GM12878 (cell line): ENCODE measurements around the gene CBX7. TPM values are rescaled to one million over a fixed set of nuclear protein-coding genes. Genes with fewer than 3 reads are reported as not detected.

Source experiments
- BHLHE40 ChIP-seq, 2 experiments: fragments of 450-650 bp in 1 of 2; IDR thresholded peaks; 2 replicates each; pipeline ENCODE4 v1.6.1; 2011 to 2017; ENCODE audit warnings: low read depth in 2 of 2, borderline replicate concordance in 1 of 2, improper control_type of control experiment in 1 of 2, low read length in 1 of 2, mild to moderate bottlenecking in 1 of 2
- EED ChIP-seq: sonication (generic); IDR thresholded peaks from 2 replicates; pipeline ENCODE4 v1.6.1; 2016; ENCODE audit warnings: antibody characterized with exemption, low read depth
- EGR1 ChIP-seq, 2 experiments: IDR thresholded peaks; 1 replicate in 1 of 2; 2 replicates in 1 of 2; pipeline ENCODE4 v1.6.1; 2011 to 2012; ENCODE audit warnings: low read depth in 2 of 2, low read length in 2 of 2, borderline replicate concordance in 1 of 2, mild to moderate bottlenecking in 1 of 2, moderate library complexity in 1 of 2
- FOXM1 ChIP-seq: IDR thresholded peaks from 2 replicates; pipeline ENCODE4 v1.6.1; 2012; ENCODE audit warnings: low read depth, mild to moderate bottlenecking, inconsistent platforms, low read length, moderate library complexity
- NFXL1 ChIP-seq: fragments of 450-650 bp; IDR thresholded peaks from 2 replicates; pipeline ENCODE4 v1.6.1; 2017; ENCODE audit warnings: antibody characterized with exemption, mild to moderate bottlenecking, borderline replicate concordance
- SP1 ChIP-seq: IDR thresholded peaks from one replicate; pipeline ENCODE4 v1.6.1; 2011; ENCODE audit warnings: low read depth, low read length
- SPI1 ChIP-seq: IDR thresholded peaks from 2 replicates; pipeline ENCODE4 v1.6.1; 2011; ENCODE audit warnings: low read depth, mild to moderate bottlenecking, low read length, moderate library complexity, borderline replicate concordance; ENCODE audit not compliant: insufficient read depth
- ZZZ3 ChIP-seq: IDR thresholded peaks from 2 replicates; pipeline ENCODE4 v1.6.1; 2011; ENCODE audit warnings: low read depth; ENCODE audit not compliant: control insufficient read depth, insufficient read length
- polyA plus RNA-seq, 11 experiments: library from polyadenylated mRNA; depleted of rRNA in 4 of 11; unstranded in 6 of 11; stranded (reverse) in 5 of 11; fragments of >200 nt; fragmentation: Nextera tagmentation in 4 of 11; fragmentation: Illumina TruSeq in 1 of 11; extraction: Ambion mirVana in 4 of 11; extraction: Trizol in 1 of 11; gene quantifications; 1 replicate in 1 of 11; 2 replicates in 10 of 11; pipeline versions ENCODE4 v1.2.1 to v1.2.3, GENCODE V29; 2011 to 2016; ENCODE audit warnings: inconsistent platforms in 2 of 11, missing spikeins in 2 of 11, low read depth in 1 of 11
- total RNA-seq, 4 experiments: library from RNA; depleted of rRNA in 3 of 4; stranded (reverse); fragments of >200 nt in 3 of 4; fragmentation: Illumina TruSeq in 1 of 4; extraction: Trizol in 1 of 4; gene quantifications; 2 replicates each; pipeline versions ENCODE4 v1.2.1 to v1.2.3, GENCODE V29; 2013 to 2021
- TF ChIP-seq, protein P1 (sequence below): fragments of 450-650 bp; formaldehyde crosslinking; IDR thresholded peaks from 2 replicates; pipeline ENCODE4 v1.4.0; 2022; ENCODE audit warnings: mild to moderate bottlenecking, moderate library complexity
- TF ChIP-seq, protein P2 (sequence below): IDR thresholded peaks from 2 replicates; pipeline ENCODE4 v1.6.1; 2011; ENCODE audit warnings: low read depth, low read length, improper control_type of control experiment, borderline replicate concordance
- TF ChIP-seq, protein P3 (sequence below): IDR thresholded peaks from 2 replicates; pipeline ENCODE4 v1.6.1; 2011; ENCODE audit warnings: low read depth, mild to moderate bottlenecking, low read length, moderate library complexity, borderline replicate concordance; ENCODE audit errors: extremely low read depth
- TF ChIP-seq, protein P4 (sequence below): fragments of 450-650 bp; IDR thresholded peaks from 2 replicates; pipeline ENCODE4 v1.6.1; 2017; ENCODE audit warnings: low read depth, mild to moderate bottlenecking, moderate library complexity
- TF ChIP-seq, protein P5 (sequence below): fragments of 450-650 bp; IDR thresholded peaks from 2 replicates; pipeline ENCODE4 v1.6.1; 2017; ENCODE audit warnings: antibody characterized with exemption, mild to moderate bottlenecking, moderate library complexity
- TF ChIP-seq, protein P6 (sequence below): fragments of 450-650 bp; formaldehyde crosslinking; IDR thresholded peaks from 2 replicates; pipeline ENCODE4 v1.4.0; 2020; ENCODE audit warnings: mild to moderate bottlenecking, moderate library complexity

Gene CBX7
- total and polyA plus RNA-seq, 10 of the 15 experiments (the other 5 are each of a cell fraction or from before 2014, with no cell fraction given): 0.18 to 17.2 (median 5.6) TPM

DNA sequence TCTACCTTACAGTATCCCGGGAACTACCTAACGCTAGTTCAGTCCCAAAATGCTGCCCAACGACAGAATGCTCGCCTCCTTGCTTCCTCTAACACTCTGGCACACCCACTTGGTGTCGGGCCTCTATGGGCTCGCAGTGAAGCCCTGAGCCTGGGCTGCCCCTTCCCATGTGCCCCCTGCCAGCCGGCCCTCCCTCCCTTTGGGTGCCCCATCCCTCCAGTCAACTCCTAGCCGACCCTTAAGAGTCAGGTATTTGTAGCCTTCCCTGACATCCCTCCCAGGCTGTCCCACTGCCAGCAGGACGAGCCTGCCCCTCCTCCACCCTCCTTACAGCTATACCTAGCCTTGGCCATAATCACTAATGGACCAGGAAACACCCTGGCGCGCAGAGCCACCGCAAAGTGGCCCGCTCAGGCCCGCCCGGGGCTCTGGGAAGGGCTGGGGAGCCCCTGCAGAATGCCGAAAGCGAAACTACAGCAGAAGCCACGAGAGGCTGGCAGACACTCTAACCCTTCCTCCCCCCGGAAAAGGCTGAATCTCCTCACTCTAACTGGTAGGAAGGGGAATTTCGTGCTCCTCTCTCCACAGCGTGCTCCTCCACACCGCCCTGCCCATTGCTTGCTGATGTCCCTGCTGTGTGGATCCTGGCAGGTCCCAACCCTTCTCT lies 8.2 kb downstream of the CBX7 start (continued):
- TF ChIP-seq, protein P1, sequence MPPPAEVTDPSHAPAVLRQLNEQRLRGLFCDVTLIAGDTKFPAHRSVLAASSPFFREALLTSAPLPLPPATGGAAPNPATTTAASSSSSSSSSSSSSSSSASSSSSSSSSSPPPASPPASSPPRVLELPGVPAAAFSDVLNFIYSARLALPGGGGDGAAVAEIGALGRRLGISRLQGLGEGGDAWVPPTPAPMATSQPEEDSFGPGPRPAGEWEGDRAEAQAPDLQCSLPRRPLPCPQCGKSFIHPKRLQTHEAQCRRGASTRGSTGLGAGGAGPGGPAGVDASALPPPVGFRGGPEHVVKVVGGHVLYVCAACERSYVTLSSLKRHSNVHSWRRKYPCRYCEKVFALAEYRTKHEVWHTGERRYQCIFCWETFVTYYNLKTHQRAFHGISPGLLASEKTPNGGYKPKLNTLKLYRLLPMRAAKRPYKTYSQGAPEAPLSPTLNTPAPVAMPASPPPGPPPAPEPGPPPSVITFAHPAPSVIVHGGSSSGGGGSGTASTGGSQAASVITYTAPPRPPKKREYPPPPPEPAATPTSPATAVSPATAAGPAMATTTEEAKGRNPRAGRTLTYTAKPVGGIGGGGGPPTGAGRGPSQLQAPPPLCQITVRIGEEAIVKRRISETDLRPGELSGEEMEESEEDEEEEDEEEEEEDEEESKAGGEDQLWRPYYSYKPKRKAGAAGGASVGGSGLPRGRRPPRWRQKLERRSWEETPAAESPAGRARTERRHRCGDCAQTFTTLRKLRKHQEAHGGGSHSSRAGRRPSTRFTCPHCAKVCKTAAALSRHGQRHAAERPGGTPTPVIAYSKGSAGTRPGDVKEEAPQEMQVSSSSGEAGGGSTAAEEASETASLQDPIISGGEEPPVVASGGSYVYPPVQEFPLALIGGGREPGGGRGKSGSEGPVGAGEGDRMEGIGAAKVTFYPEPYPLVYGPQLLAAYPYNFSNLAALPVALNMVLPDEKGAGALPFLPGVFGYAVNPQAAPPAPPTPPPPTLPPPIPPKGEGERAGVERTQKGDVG (CRISPR knock-in tag): no peak
- TF ChIP-seq, protein P2, sequence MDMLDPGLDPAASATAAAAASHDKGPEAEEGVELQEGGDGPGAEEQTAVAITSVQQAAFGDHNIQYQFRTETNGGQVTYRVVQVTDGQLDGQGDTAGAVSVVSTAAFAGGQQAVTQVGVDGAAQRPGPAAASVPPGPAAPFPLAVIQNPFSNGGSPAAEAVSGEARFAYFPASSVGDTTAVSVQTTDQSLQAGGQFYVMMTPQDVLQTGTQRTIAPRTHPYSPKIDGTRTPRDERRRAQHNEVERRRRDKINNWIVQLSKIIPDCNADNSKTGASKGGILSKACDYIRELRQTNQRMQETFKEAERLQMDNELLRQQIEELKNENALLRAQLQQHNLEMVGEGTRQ: no peak
- TF ChIP-seq, protein P3, sequence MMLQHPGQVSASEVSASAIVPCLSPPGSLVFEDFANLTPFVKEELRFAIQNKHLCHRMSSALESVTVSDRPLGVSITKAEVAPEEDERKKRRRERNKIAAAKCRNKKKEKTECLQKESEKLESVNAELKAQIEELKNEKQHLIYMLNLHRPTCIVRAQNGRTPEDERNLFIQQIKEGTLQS: no peak
- TF ChIP-seq, protein P4, sequence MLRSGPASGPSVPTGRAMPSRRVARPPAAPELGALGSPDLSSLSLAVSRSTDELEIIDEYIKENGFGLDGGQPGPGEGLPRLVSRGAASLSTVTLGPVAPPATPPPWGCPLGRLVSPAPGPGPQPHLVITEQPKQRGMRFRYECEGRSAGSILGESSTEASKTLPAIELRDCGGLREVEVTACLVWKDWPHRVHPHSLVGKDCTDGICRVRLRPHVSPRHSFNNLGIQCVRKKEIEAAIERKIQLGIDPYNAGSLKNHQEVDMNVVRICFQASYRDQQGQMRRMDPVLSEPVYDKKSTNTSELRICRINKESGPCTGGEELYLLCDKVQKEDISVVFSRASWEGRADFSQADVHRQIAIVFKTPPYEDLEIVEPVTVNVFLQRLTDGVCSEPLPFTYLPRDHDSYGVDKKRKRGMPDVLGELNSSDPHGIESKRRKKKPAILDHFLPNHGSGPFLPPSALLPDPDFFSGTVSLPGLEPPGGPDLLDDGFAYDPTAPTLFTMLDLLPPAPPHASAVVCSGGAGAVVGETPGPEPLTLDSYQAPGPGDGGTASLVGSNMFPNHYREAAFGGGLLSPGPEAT: peak; percentile 74
- no peak for TF ChIP-seq EGR1 (IDR thresholded peaks at IDR 0.05; ENCODE audit: borderline replicate concordance in 1 of 2, low read depth in 2 of 2, low read length in 2 of 2)
- TF ChIP-seq BHLHE40 (IDR thresholded peaks at IDR 0.05; ENCODE audit: borderline replicate concordance in 1 of 2, low read depth in 2 of 2, low read length in 1 of 2): peak in 1 of 2 experiments; percentile 52; a peak in 1 of 4 replicates
- no peak for TF ChIP-seq SP1
- TF ChIP-seq FOXM1: no peak
- TF ChIP-seq, protein P5, sequence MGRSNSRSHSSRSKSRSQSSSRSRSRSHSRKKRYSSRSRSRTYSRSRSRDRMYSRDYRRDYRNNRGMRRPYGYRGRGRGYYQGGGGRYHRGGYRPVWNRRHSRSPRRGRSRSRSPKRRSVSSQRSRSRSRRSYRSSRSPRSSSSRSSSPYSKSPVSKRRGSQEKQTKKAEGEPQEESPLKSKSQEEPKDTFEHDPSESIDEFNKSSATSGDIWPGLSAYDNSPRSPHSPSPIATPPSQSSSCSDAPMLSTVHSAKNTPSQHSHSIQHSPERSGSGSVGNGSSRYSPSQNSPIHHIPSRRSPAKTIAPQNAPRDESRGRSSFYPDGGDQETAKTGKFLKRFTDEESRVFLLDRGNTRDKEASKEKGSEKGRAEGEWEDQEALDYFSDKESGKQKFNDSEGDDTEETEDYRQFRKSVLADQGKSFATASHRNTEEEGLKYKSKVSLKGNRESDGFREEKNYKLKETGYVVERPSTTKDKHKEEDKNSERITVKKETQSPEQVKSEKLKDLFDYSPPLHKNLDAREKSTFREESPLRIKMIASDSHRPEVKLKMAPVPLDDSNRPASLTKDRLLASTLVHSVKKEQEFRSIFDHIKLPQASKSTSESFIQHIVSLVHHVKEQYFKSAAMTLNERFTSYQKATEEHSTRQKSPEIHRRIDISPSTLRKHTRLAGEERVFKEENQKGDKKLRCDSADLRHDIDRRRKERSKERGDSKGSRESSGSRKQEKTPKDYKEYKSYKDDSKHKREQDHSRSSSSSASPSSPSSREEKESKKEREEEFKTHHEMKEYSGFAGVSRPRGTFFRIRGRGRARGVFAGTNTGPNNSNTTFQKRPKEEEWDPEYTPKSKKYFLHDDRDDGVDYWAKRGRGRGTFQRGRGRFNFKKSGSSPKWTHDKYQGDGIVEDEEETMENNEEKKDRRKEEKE: no peak
- no peak for TF ChIP-seq ZZZ3
- TF ChIP-seq EED: peak; percentile 80
- TF ChIP-seq NFXL1: peak; percentile 77; the same call in 1 of the 2 replicates
- 0 out of 2 replicates have a peak, but pooled peaks have one; percentile 3 for TF ChIP-seq SPI1
- TF ChIP-seq, protein P6, sequence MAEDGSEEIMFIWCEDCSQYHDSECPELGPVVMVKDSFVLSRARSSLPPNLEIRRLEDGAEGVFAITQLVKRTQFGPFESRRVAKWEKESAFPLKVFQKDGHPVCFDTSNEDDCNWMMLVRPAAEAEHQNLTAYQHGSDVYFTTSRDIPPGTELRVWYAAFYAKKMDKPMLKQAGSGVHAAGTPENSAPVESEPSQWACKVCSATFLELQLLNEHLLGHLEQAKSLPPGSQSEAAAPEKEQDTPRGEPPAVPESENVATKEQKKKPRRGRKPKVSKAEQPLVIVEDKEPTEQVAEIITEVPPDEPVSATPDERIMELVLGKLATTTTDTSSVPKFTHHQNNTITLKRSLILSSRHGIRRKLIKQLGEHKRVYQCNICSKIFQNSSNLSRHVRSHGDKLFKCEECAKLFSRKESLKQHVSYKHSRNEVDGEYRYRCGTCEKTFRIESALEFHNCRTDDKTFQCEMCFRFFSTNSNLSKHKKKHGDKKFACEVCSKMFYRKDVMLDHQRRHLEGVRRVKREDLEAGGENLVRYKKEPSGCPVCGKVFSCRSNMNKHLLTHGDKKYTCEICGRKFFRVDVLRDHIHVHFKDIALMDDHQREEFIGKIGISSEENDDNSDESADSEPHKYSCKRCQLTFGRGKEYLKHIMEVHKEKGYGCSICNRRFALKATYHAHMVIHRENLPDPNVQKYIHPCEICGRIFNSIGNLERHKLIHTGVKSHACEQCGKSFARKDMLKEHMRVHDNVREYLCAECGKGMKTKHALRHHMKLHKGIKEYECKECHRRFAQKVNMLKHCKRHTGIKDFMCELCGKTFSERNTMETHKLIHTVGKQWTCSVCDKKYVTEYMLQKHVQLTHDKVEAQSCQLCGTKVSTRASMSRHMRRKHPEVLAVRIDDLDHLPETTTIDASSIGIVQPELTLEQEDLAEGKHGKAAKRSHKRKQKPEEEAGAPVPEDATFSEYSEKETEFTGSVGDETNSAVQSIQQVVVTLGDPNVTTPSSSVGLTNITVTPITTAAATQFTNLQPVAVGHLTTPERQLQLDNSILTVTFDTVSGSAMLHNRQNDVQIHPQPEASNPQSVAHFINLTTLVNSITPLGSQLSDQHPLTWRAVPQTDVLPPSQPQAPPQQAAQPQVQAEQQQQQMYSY: no peak
